Measurements from ENCODE around the gene TMEM97.
"Not testable (repeated sequence)": the region's sequence is repeated elsewhere in the genome, so short reads cannot be mapped to it uniquely, and the experiment has no call there.

TMEM97 gene

DNA sequence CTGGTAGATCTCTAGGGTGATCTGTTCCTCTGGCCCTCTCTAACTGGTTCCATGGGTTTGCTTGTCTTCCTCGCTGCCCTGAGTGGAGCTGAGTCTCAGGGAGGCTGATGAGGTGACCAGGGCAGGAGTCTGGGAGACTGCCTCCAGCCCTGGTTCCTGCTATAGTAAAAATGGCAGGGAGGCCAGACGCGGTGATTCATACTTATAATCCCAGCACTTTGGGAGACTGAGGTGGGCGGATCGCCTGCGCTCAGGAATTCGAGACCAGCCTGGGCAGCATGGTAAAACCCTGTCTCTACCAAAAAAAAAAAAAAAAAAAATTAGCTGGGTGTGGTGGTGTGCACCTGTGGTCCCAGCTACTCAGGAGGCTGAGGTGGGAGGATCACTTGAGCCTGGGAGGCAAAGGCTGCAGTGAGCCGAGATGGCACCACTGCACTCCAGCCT is 19.8 kb downstream of the TMEM97 start:
- DNase-seq = not testable (repeated sequence)

DNA sequence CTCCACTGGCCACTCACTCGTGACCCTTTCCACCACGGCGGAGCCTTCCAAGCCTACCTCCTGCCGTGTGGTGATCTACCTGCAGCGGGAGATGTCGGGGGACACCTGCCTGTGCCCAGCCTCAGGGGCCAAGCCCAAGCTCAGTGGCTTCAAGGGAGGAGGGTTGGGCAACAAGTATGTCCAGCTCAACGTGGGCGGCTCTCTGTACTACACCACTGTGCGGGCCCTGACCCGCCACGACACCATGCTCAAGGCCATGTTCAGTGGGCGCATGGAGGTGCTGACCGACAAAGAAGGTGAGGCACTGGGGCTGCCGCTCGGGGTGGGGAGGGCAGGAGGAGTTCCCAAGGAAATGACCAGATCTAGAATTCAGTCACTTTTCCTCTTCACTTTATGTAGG is 20.4 kb downstream of the TMEM97 start:
- DNase-seq = no peak

DNA sequence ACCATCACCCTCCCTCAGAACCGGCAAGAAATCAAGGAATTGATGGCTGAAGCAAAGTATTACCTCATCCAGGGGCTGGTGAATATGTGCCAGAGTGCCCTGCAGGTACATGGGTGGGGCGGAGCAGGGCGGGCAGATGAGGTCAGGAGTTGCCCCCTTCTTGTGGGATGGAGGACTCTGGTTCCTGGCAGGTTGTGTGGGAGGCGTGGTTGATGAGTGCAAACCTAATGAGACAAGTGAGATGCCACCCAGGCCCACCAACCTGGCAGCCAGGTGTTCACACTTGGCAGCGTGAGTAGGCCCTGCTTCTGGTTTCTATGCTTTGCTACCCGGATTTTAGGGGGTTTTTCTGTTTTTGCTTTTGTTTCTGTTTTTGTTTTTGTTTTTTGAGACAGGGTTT is 21.4 kb downstream of the TMEM97 start:
- no peak for DNase-seq

DNA sequence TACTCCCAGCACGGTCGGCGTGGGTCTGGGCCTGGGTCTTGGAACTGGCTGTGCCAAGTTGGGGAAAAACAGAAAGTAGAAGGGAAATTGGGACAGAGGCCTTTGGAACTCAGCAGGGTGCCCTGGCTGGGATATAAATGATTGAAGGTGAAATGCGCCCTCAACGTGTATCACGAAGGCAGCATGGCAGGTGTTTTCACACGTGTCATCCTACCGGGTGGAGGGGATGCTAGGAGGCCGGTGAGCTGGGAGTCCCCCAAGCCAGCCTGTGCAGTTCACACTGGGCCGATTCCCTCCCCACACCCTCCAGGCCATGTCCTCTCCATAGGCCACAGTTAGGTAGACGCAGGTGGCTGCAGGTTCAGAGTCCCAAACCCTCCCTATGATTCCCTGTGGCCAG is 22.5 kb downstream of the TMEM97 start:
- no peak for DNase-seq

DNA sequence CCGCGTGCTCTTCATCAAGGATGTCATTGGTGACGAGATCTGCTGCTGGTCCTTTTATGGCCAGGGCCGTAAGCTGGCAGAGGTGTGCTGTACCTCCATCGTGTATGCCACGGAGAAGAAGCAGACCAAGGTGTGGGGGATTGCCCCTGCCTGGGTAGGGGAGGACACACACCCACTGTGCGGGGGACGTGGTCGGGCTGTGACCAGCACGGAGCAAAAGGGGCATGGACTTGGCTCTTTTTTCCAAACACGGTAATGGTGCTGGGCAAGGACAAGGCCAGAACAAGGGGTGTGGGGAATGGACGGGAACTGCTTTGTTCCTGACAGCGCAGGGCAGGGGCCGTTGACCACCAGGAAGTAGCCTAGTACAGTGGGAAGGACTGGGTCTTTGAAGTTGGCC is 23.3 kb downstream of the TMEM97 start:
- DNase-seq = no peak

DNA sequence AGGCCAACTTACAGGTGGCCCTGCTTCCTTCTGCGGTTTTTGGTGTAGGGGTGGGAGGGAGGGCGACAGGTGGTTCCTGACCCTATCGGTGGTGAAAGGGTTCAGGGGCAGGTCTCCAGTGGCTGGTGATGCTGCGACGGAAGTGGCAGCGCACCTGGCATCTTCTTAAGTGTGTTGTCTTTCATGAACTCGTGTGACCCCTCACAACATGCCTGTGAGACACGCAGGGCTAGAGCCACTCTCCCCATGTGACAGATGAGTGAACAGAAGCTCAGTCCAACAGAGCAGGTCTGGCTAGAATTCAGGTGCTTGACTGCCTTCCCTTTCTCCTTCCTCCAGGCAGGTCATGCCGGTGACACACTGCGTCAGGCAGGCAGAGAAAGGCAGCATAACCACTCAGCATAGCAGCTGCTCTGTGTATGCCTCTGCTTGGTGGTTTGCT is 24.5 kb downstream of the TMEM97 start:
- no peak for DNase-seq

DNA sequence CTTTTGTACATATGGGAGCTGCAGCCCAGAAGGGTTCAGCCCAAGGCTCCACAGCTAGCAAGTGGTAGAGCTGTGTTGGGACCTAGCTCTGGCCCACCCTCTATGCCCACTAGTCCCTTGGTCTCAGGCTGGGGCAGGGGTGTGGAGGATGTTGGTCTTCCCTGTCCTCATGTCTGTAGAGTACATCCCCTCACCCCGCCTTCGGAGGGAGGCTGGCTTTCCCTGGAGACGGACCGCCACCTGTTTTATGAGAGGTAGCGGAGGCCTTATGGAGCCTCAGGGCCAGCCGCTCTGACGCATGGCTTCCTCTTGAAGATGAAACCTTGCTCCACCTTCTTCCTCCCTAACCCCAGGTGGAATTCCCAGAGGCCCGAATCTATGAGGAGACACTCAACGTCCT is 25.0 kb downstream of the TMEM97 start:
- no peak for DNase-seq

DNA sequence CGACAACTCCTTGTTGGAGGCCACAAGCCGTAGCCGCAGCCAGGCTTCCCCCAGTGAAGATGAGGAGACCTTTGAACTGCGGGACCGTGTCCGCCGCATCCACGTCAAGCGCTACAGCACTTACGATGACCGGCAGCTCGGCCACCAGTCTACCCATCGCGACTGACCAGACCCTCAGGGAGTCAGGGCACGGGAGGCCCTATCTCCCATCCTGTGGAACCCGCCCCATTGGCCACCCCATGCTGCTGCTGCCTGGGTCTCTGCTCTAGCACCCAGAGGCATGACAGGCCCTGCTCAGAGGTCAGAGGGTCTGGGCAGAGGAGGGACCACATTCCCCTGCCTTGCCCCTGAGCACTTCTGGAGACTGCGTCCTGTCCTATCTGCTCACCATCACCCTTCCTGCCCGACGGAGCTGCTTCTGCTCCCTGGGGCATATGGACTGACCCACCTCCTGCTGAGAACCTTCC is 25.5 kb downstream of the TMEM97 start:
- no peak for DNase-seq

DNA sequence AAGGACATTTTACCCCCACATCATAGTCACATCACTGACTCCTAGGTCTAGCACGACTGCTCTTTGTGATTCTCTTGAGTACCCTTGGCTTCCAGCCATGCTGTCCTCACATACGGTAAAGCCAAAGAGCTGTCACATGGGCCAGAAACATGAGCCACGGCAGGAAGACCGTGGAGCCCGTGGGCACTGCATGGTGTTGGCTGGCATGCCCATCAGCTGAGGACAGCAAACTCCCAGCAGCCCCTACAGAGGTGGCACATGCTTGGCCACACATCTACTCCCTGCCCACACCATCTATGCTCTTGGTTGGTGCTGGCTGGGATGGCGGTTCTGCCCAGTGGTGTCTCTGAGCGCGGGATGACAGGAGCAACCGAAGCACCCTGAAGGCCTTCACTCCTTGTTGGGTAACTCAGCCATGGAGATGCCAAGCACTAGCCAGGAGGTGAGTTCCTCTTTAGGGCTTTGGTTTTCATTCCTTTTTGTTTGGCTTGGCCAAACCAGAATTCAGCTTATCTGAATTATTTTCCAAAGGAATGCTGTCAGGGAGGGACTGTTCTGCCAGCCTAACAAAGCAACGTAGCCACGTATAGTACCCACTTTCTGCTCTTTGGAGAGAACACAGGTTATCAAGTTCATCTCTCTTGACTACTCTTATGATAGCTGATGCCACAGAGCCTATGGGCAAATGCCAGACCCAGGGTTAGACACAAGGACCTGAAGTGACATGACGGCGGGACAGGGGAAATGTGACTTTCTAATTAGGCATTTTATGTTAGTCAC is 26.6 kb downstream of the TMEM97 start:
- no peak for DNase-seq

DNA sequence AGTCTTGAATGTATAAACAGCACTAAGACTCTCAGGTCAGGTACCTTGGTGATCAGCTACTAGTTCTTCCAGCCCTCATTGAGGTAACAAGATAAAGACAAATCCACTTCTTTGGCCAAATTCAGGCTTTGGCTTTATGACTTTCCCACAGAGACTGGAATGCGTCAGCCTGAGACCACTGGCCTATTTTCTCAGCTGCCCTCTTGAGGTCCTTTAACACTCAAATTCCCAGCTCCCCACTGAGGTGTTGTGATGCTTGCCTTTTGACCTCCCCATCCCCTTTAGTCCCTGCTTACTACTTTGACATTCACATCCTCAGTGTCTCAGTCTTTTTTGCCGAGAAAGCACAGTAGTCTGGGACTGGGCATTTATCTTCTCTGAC is 27.2 kb downstream of the TMEM97 start:
- no peak for DNase-seq

DNA sequence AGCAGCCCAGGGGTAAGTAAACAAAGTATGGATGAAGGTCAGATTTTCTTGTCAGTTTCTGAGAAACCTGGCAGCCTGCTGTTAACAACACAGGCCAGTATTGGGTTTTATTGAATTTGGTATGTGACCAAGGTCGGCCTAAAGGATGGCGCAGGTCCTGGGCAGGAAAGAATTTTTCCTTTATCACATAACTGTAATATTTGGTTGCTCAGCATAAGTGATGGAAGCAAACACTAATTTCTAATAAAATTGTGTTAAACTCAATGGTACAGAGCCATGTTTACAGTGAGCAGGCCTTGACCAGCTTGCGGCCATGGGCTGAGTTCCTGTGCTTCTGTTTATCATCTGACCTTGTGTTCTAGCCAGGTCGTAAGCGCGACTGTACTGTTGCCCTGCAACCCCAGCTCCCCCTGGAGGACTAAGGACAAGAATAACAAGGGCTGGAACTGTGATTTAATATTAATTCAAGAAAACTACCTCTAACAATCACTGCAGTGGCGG is 27.8 kb downstream of the TMEM97 start:
- DNase-seq = no peak

DNA sequence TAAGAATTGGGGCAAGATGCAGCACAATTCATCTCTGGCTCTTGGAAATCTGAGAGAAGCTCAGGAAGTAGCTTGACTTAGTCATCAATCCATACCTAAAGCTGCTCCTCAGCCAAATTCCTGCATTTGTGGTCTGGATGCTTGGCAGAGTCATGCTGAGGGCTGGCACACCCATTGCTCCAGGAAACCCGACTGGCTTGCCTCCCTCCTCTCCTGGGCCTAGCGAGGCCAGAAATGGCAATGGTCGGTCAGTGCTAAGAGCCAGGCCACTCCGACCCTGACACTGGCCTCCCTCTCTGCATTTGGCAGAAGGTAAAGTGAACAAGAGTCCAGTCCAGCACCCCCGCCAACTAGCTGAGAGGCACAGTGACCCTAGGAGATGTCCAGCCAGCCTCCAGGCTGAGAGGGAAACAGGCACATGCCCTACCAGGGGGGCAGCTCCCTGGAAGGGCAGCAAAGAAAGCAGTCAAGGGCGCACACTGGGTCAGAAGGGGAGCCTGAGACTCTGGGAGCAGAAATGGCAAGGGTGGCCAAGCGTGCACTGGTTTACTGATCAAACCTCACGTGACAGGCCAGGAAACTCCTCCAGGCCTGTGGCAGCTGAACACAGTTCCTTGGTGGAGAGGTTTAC is 28.4 kb downstream of the TMEM97 start:
- no peak for DNase-seq

DNA sequence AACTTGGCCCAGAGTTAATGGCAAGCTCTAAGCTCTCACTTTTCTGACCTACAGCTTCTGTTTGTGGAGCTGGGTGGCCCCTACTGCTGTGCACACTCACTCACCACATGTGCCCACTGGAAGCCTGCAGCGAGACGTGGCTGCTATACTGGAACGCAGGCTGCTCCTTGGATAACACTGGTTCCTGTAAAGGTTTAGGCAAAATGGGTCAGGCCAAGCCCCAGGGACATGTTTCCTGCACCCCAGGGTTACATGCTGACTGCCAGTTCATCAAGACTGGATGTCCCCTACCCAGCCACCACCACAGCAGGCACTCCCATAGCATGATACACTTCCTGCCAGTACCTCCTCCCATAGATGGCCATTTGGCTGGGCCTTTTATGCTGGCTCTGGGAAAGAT is 30.0 kb downstream of the TMEM97 start:
- no peak for DNase-seq

DNA sequence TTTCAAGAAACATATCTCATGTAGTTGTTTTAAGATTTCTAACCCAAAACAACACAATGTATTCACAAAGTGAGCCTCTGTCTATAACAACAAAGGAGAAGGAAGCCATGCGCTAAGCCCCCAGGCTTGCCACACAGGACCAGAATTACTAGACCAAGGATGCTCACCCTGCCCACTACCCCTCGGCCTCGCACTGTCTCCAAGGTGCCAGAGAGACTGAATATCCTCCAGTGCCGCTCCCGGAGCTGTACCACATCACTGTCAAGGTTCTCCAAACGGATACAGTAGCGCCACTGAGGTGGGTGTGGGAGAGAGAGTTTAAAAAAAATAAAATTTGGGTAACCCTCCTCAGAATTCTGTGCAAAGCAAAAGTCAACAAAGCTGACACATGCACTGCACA is 31.3 kb downstream of the TMEM97 start:
- DNase-seq = no peak

DNA sequence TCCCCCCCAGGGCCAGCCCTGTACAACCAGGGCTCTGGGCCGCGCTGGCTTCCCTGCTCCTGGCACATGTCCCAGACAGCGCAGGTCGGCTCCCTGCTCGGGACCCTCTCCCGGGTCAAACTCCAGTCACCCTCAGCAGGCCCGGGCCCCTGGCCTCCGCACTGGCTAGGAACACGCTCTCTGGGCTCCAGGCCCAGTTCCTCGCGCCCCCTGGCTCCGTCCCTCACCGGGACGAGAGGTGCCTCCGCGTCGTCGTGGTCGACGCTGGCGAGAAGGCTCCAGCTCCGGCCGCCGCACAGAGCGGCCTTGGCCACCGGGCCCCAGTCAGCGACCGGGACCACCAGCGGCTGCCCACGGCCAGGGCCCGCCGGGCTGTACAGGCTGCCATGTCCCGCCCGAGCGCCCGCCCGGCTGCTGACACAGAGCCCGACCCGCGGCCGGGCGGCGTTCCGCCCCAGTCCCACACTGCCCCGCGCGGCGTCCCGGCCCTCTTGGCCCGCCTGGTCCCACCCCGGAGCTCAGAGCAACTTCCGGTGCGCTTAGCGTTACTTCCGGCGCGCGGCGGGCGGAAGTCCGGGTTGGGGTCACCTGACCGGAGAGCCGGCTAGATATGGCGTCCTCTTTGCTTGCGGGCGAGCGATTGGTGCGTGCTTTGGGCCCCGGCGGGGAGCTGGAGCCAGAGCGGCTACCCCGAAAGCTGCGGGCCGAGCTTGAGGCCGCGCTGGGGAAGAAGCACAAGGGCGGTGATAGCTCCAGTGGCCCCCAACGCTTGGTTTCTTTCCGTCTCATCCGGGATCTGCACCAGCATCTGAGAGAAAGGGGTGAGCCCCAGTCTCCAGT is 38.3 kb downstream of the TMEM97 start, which contains the start of gene POLDIP2:
Gene POLDIP2 (minus strand): TSS at position 467 of the 840 bp plus-strand sequence. CDS start 79 bp downstream, at position 388.
- DNase-seq = peak; percentile 97 to 99 (median 98)

DNA sequence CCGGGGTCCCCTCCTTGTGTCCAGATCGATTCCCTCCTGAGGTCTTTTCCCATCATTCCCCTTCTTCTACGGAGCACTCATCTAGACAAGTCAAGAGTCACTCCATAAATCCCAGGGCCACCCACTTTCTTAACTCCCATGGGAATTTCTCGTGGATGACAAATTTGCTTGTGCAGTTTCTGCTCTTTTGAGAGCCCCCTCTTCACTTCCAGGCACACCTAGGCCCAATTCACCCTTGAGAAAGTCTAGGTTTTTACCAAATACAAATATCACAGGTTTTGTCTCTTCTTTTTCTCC is 38.8 kb downstream of the TMEM97 start:
- no peak for DNase-seq

DNA sequence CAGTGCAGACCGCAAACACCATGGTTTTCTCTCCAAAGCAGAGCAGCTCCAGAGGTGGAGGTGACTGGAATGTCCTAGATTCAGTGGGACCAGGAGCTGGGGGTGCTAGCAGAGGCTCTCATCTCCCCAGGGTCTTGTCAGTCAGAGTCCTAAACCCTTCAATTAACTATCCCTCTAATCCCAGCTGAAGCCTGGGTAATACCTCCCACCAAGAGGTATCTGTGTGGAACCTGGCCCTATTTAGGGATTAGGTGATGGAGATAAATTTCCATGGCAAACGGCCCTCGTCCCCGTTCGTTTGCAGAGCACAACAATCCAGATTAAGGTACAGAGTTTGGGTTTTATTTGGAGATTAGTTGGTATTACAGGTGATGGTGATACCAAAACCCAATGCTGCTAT is 44.2 kb downstream of the TMEM97 start:
- DNase-seq = no peak

DNA sequence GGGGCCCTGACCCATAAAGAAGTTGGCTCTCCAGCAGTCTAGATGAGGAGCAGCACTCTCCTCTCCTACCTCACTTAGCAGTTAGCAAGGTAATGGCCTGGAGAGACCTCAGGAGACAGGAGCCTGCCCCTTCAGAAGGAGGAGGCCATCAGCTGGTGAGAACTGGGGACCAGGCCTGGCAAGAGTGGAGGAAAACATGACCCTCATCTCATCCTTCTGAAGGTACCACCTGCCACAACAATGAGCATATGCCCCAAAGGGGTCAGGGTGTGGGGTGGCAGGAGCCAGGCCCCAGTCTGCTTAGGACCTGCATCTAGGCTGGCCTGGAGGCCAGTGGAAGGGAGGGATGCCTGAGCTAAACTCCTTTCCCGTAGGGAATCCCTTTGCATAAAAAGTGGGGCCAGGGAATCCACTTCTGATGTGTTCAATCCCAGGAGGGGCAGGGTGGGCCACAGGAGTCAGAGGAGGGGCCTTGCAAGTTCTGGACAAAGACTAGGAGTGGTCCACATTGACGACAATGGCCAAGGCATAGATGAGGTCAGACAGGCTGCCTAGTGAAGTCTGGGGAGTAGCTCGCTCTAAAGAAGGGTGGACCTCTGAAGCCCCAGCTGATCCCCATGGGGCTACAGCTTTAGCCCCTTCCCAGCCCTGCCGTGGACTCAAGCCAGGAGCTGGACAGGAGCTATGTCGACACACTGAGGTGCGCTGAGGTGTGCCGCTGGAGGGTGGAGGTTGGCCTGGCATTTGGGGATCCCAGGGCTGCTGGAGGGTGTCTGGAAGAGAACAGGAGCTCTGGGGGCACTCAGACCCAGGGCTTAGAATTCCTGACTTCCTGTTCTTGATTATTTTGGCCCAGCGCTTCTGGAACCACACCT is 45.0 kb downstream of the TMEM97 start:
- no peak for DNase-seq

DNA sequence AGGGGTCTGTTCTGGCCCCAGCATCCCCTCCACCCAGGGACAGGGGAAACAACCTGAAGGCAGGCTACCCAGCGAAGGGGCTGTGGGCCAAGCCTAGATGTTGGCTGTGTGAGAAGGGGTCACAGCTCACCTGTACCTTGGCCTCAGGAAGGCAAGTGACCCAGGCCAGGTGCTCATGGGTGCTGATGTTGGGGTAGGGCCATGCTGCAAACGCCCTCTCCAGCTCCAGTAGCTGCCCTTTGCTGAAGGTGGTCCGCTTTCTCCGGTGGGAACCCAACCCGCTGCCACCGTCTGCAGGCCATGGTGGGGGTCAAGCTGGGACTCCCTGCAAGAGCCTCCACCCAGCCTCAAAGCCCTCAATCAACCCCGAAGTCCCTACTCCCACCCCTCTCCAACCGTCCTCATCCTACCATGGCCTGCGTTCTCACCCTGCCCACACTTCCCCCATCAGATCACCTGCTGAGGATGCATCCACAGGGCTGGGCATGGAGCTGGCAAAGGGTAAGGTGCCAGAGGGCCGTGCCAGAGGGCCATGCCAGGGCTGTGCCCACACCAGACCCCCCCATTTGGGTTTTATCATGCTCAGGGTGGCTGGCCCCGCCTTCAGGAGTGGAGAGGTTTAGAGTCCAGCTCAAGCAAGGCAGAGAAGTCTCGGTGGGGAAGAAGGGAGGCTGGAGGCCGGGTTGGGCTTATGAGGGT is 45.8 kb downstream of the TMEM97 start, which contains the start of gene SEBOX:
Gene SEBOX (minus strand): TSS at position 535 of the 699 bp plus-strand sequence. CDS start 48 bp downstream, at position 487.
- no peak for DNase-seq

DNA sequence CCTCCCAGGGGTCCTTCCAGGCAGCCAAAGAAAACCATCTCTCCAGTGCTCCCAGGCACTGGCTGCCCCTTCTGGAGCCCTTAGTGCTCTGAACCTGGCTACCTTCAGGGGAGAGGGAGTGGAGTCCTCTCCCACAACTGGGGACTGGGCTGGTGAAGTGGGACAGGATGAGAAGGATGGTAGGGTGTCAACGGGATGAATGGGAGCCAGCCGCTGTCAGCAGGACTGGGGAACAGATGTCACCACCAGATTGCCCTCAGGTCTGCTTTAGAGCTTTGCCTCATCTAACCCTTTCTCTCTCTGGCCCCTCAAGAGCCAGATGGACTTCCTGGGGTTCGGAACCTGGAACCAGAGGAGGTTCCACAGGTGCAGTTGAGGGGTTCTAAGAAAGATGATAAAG is 46.5 kb downstream of the TMEM97 start:
- DNase-seq = no peak

DNA sequence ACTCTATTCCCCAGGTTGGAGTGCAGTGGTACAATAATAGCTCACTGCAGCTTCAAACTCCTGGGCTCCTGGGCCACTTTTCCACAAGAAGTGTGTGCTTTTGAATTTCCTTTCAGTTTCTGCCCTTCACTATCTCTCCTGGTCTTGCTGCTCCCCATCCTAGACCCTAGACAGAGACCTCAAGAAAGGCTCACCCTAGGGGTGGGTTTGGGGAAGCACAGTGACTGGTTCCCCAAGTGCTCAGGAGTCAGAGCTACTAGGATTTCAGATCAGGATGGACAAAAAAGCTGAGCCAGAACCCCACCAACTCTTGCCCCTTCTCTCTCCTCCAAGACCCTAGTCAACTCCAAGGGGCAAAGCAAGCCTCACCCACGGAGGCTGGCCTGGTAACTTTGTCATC is 47.6 kb downstream of the TMEM97 start:
- no peak for DNase-seq
